A673 (cell line): ENCODE measurements around the gene FHIT. TPM values are rescaled to one million over a fixed set of nuclear protein-coding genes. Genes with fewer than 3 reads are reported as not detected.

Experiments used
- BruUV-seq: library from RNA; stranded (reverse); fragments of 400-500 nt; replicated peaks from 2 replicates; lab custom pipeline; 2021; lab: Mats Ljungman, UMichigan
- CTCF ChIA-PET: fragments of 300-600 bp; sonication (Branson Sonifier 250); formaldehyde crosslinking; loops from one replicate; lab custom pipeline; 2022; ENCODE audit warnings: antibody characterized with exemption; lab: Charles Lee
- POLR2A ChIA-PET: fragments of 300-600 bp; sonication (Branson Sonifier 250); formaldehyde crosslinking; loops from one replicate; lab custom pipeline; 2022; ENCODE audit warnings: antibody characterized with exemption; ENCODE audit not compliant: low non-redundant PET; lab: Charles Lee
- DNase-seq: peaks from one replicate; pipeline ENCODE4 v3.0.0-alpha.2; 2015; ENCODE audit warnings: low spot score
- H3K27ac ChIP-seq: fragments of 200-600 bp; sonication (generic); 2 replicates; pipeline ENCODE4 v1.5.1; 2016; ENCODE audit warnings: mixed run types, low read depth, mild to moderate bottlenecking, mixed read lengths, antibody characterized with exemption, low read length; ENCODE audit not compliant: poor library complexity, severe bottlenecking
- H3K27me3 ChIP-seq: fragments of 200-600 bp; sonication (generic); replicated peaks from 2 replicates; pipeline ENCODE4 v1.6.1; 2017; ENCODE audit warnings: mixed run types, low read depth, mild to moderate bottlenecking, mixed read lengths, antibody characterized with exemption, low read length; ENCODE audit not compliant: insufficient read depth, poor library complexity
- H3K36me3 ChIP-seq: fragments of 200-600 bp; sonication (generic); 2 replicates; pipeline ENCODE4 v1.6.1; 2016; ENCODE audit warnings: mixed run types, mild to moderate bottlenecking, mixed read lengths, antibody characterized with exemption, low read length; ENCODE audit not compliant: insufficient read depth, poor library complexity, severe bottlenecking
- H3K4me1 ChIP-seq: fragments of 200-600 bp; sonication (generic); 2 replicates; pipeline ENCODE4 v1.6.1; 2017; ENCODE audit warnings: mixed run types, mild to moderate bottlenecking, mixed read lengths, antibody characterized with exemption, low read length; ENCODE audit not compliant: insufficient read depth, poor library complexity, severe bottlenecking
- H3K4me3 ChIP-seq: fragments of 200-600 bp; sonication (generic); 2 replicates; pipeline ENCODE4 v1.5.1; 2016; ENCODE audit warnings: low read depth, mixed run types, mild to moderate bottlenecking, mixed read lengths, low read length; ENCODE audit not compliant: poor library complexity, severe bottlenecking
- H3K9me3 ChIP-seq: fragments of 200-600 bp; sonication (generic); 2 replicates; pipeline ENCODE4 v1.6.1; 2016; ENCODE audit warnings: mixed run types, low read depth, mild to moderate bottlenecking, mixed read lengths, antibody characterized with exemption, low read length; ENCODE audit not compliant: poor library complexity, severe bottlenecking
- EZH2 ChIP-seq: fragments of 200-600 bp; sonication (generic); IDR thresholded peaks from 2 replicates; pipeline ENCODE4 v1.6.1; 2017; ENCODE audit warnings: borderline replicate concordance, low read depth, mild to moderate bottlenecking, mixed read lengths, antibody characterized with exemption, low read length; ENCODE audit not compliant: poor library complexity, severe bottlenecking
- intact Hi-C: fragments of 100-400 bp; cut with micrococcal nuclease; formaldehyde crosslinking; loops from one replicate; pipeline ENCODE4 v1.10.0; 2022; ENCODE audit not compliant: unreplicated experiment
- total RNA-seq: library from RNA; stranded (reverse); gene quantifications from 2 replicates; pipeline ENCODE4 v1.2.3, GENCODE V29; 2021
- TF ChIP-seq, protein P1 (sequence below): fragments of 300-800, 200-600 bp; sonication (generic); conservative IDR thresholded peaks from 2 replicates; pipeline ENCODE4 v1.5.1; 2017; ENCODE audit warnings: low read depth, mild to moderate bottlenecking, antibody characterized with exemption, low read length, moderate library complexity, mixed read lengths

FHIT gene
- total RNA-seq, 1 experiment from 2014 or later: not detected

- CTCF ChIA-PET: no interaction called here
- POLR2A ChIA-PET: no interaction called here
- TF ChIP-seq, protein P1, sequence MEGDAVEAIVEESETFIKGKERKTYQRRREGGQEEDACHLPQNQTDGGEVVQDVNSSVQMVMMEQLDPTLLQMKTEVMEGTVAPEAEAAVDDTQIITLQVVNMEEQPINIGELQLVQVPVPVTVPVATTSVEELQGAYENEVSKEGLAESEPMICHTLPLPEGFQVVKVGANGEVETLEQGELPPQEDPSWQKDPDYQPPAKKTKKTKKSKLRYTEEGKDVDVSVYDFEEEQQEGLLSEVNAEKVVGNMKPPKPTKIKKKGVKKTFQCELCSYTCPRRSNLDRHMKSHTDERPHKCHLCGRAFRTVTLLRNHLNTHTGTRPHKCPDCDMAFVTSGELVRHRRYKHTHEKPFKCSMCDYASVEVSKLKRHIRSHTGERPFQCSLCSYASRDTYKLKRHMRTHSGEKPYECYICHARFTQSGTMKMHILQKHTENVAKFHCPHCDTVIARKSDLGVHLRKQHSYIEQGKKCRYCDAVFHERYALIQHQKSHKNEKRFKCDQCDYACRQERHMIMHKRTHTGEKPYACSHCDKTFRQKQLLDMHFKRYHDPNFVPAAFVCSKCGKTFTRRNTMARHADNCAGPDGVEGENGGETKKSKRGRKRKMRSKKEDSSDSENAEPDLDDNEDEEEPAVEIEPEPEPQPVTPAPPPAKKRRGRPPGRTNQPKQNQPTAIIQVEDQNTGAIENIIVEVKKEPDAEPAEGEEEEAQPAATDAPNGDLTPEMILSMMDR: no peak
- TF ChIP-seq EZH2: no peak
- no peaks in the 10 kb centered on the region for H3K4me1 ChIP-seq
- BruUV-seq: no TSS peak
- H3K27ac ChIP-seq: no peak overlapping the region
- no peaks in the 10 kb centered on the region for H3K36me3 ChIP-seq
- DNase-seq: no peak
- intact Hi-C loops: no loop called here
- H3K27me3 ChIP-seq: no peaks in the 10 kb centered on the region
- H3K4me3 ChIP-seq: no peak overlapping the region
- H3K9me3 ChIP-seq: no peaks in the 10 kb centered on the region
These were observed 1236.1 kb downstream of the FHIT start for GRCh38 chr3:60015032-60015705.

- Histone ChIP-seq H3K4me1 (no peaks in the 10 kb centered on the region), H3K9me3 (no peaks in the 10 kb centered on the region), H3K36me3 (no peaks in the 10 kb centered on the region), H3K4me3 (no peak overlapping the region), H3K27ac (no peak overlapping the region), H3K27me3 (no peaks in the 10 kb centered on the region)
- ChIA-PET CTCF (no interaction called here), POLR2A (no interaction called here)
- intact Hi-C loops: no loop called here
- BruUV-seq: no TSS peak
- TF ChIP-seq, protein P1: no peak
- TF ChIP-seq EZH2: no peak
- DNase-seq: no peak
These were observed 1238.0 kb downstream of the FHIT start for GRCh38 chr3:60013241-60013640.

DNA sequence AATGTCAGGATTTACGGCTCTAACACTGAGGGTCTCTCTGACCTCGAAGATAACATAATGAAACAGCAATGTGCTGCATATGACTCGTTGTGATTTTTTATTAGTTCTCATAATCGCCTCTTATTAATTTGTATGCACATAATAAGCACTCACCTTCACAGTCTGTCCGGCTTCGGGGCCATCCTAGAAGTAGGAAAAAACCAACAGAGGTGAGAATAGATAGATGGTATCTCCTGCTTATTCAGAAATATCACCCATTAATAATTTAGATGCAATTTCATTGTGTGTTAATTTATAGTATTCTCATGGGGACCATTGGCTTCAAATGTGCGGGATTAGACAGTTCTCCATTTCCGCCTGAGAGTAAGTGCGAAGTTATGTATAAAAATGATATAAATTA lies 1240.0 kb downstream of the FHIT start:
- BruUV-seq: no TSS peak
- no peak for DNase-seq
- Histone ChIP-seq H3K36me3 (no peaks in the 10 kb centered on the region), H3K4me1 (no peaks in the 10 kb centered on the region), H3K9me3 (no peaks in the 10 kb centered on the region), H3K4me3 (no peak overlapping the region), H3K27me3 (no peaks in the 10 kb centered on the region), H3K27ac (no peak overlapping the region)
- intact Hi-C loops: no loop called here
- ChIA-PET CTCF (no interaction called here), POLR2A (no interaction called here)
- TF ChIP-seq, protein P1: no peak
- TF ChIP-seq EZH2: no peak
